Natural killer cell (primary cell): ENCODE data around the gene HTRA1. TPM values are rescaled to one million over a fixed set of nuclear protein-coding genes. Genes with fewer than 3 reads are reported as not detected.

Experiments used
- ATAC-seq, 3 donors: fragments of 150-1000 bp in 2 of 3; fragments of 200-7000 bp in 1 of 3; cut with Tn5 transposase; 1 replicate in 1 of 3; 2 replicates in 2 of 3; pipeline ENCODE4 v1.10.0; 2021; ENCODE audit warnings: mild to moderate bottlenecking in 2 of 3, moderate library complexity in 2 of 3
- DNase-seq, 2 donors: peaks; one replicate each; pipeline versions ENCODE4 v3.0.0 to v3.0.0-alpha.2; 2013 to 2021; ENCODE audit warnings: mixed read lengths in 1 of 2
- H3K27ac ChIP-seq: one replicate; pipeline ENCODE4 v1.5.1; 2013; ENCODE audit warnings: mild to moderate bottlenecking, low read length
- H3K27me3 ChIP-seq: one replicate; pipeline ENCODE4 v1.6.1; 2013; ENCODE audit warnings: low read length; ENCODE audit not compliant: control insufficient read depth, insufficient read depth
- H3K36me3 ChIP-seq: one replicate; pipeline ENCODE4 v1.6.1; 2013; ENCODE audit warnings: low read length; ENCODE audit not compliant: control insufficient read depth, insufficient read depth
- H3K4me1 ChIP-seq: one replicate; pipeline ENCODE4 v1.6.1; 2013; ENCODE audit warnings: low read length; ENCODE audit not compliant: control insufficient read depth, insufficient read depth
- H3K4me3 ChIP-seq: one replicate; pipeline ENCODE4 v1.5.1; 2013; ENCODE audit warnings: low read length
- H3K9me3 ChIP-seq: one replicate; pipeline ENCODE4 v1.6.1; 2013; ENCODE audit warnings: low read length; ENCODE audit not compliant: control insufficient read depth, insufficient read depth
- H3K27ac Mint-ChIP-seq, 2 donors: one replicate each; pipeline ENCODE4 v1.8.0; 2022; ENCODE audit warnings: mild to moderate bottlenecking in 2 of 2, mixed read lengths in 2 of 2, moderate library complexity in 1 of 2
- H3K27me3 Mint-ChIP-seq, 2 donors: one replicate each; pipeline ENCODE4 v1.8.0; 2022; ENCODE audit warnings: low read depth in 2 of 2, mixed read lengths in 2 of 2
- H3K36me3 Mint-ChIP-seq: one replicate; pipeline ENCODE4 v1.8.0; 2022; ENCODE audit warnings: mixed read lengths
- H3K4me1 Mint-ChIP-seq, 2 donors: one replicate each; pipeline ENCODE4 v1.8.0; 2022; ENCODE audit warnings: mixed read lengths in 2 of 2
- H3K4me3 Mint-ChIP-seq: one replicate; pipeline ENCODE4 v1.8.0; 2022; ENCODE audit warnings: mild to moderate bottlenecking, moderate library complexity, mixed read lengths
- H3K9me3 Mint-ChIP-seq, 2 donors: one replicate each; pipeline ENCODE4 v1.8.0; 2022; ENCODE audit warnings: mixed read lengths in 2 of 2
- WGBS: methylation state at CpG from one replicate; pipeline ENCODE4 v1.1.7; 2013; ENCODE audit warnings: missing lambda C conversion rate; ENCODE audit not compliant: insufficient coverage; 5-methylcytosine and 5-hydroxymethylcytosine counted together
- intact Hi-C: fragments of 100-400 bp; cut with micrococcal nuclease; formaldehyde crosslinking; loops from one replicate; pipeline ENCODE4 v1.14.2; 2022
- total RNA-seq, 4 donors: library from RNA; stranded (reverse); fragments of 120-200 nt in 1 of 4; gene quantifications; one replicate each; pipeline versions ENCODE4 v1.2.3 to v1.2.4, GENCODE V29; 2013 to 2022
- TF ChIP-seq, protein P1 (sequence below): fragments of 200-600 bp; IDR thresholded peaks from one replicate; pipeline ENCODE4 v1.8.0; 2022; ENCODE audit warnings: antibody characterized with exemption

The HTRA1 gene
- total RNA-seq, 3 donors from 2014 or later (not counting 1 experiment from before 2014, with no cell fraction given): not detected

- no peaks in the 10 kb centered on the region for H3K9me3 ChIP-seq
- no peak overlapping the region for H3K27ac ChIP-seq
- Mint-ChIP-seq H3K4me1 (peaks cover 0 to 4% of the 10 kb centered on the region in 2 donors), H3K36me3 (no peaks in the 10 kb centered on the region), H3K9me3 (no peaks in the 10 kb centered on the region), H3K27me3 (peaks cover 8 to 27% of the 10 kb centered on the region in 2 donors), H3K4me3 (no peak overlapping the region), H3K27ac (no peak overlapping the region)
- WGBS: 90% methylated on average over 14 of the region's 14 CpGs
- H3K4me1 ChIP-seq: peaks cover 9% of the 10 kb centered on the region
- no peak for DNase-seq
- intact Hi-C loops: no loop called here
- no peaks in the 10 kb centered on the region for H3K27me3 ChIP-seq
- ATAC-seq: peak in 1 of 3 donors; percentile 12
- H3K4me3 ChIP-seq: no peak overlapping the region
- TF ChIP-seq, protein P1, sequence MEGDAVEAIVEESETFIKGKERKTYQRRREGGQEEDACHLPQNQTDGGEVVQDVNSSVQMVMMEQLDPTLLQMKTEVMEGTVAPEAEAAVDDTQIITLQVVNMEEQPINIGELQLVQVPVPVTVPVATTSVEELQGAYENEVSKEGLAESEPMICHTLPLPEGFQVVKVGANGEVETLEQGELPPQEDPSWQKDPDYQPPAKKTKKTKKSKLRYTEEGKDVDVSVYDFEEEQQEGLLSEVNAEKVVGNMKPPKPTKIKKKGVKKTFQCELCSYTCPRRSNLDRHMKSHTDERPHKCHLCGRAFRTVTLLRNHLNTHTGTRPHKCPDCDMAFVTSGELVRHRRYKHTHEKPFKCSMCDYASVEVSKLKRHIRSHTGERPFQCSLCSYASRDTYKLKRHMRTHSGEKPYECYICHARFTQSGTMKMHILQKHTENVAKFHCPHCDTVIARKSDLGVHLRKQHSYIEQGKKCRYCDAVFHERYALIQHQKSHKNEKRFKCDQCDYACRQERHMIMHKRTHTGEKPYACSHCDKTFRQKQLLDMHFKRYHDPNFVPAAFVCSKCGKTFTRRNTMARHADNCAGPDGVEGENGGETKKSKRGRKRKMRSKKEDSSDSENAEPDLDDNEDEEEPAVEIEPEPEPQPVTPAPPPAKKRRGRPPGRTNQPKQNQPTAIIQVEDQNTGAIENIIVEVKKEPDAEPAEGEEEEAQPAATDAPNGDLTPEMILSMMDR: no peak
- H3K36me3 ChIP-seq: no peaks in the 10 kb centered on the region
Observed at GRCh38 chr10:122494833-122495232, 33.5 kb downstream of the HTRA1 start.

DNA sequence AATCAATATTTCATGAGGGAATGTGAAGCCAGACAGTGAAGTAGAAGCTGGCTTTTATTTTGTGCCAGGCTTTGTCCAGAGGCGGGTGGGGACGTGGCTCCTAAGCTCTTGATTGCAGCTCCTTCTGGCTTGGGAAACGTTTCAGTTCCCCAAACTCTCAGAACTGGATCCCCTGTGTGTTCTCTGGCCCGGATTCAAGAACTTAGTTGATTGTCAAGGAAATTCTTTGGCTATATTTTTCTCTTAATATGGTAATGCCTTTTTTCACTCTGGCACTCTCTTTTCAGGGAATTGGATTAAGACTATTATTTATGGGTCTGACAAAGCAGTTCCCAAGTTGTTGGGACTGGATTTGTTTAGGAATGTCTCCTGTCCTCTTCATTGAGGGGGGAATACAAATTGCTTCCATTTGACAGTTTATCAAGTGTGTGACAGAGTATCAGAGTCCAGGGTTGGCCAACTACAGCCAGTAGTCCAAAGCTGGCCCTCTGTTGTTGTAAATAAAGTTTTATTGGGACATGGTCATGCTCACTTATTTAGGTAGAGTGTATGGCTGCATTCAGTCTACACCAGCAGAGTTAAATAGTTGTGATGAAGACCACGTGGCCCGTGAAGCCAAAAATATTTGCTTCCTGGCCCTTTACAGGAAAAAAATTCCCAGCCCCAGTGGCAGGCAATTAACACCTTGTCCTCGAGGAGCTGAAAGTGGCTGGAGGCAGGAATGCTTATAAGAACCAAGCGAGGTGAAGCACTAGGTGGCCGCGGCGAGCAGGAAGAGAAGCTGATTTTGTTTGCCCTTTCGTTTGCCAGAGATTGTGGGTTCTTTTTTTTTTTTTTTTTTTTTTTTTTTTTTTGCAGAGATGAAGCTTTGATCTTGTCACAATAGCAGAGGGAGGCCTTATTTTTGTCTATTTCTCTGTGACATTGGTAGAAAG is 34.3 kb downstream of the HTRA1 start:
- H3K36me3 Mint-ChIP-seq: no peaks in the 10 kb centered on the region
- H3K27ac Mint-ChIP-seq: no peak overlapping the region
- no peaks in the 10 kb centered on the region for H3K9me3 Mint-ChIP-seq
- intact Hi-C loops: no loop called here
- Histone ChIP-seq H3K9me3 (no peaks in the 10 kb centered on the region), H3K4me1 (peaks cover 9% of the 10 kb centered on the region), H3K27ac (no peak overlapping the region), H3K4me3 (no peak overlapping the region), H3K36me3 (no peaks in the 10 kb centered on the region), H3K27me3 (no peaks in the 10 kb centered on the region)
- no peak for ATAC-seq
- peak in 1 of 2 donors; percentile 52 for DNase-seq
- no peak overlapping the region for H3K4me3 Mint-ChIP-seq
- H3K4me1 Mint-ChIP-seq: peaks cover 0 to 4% of the 10 kb centered on the region in 2 donors
- TF ChIP-seq, protein P1: no peak
- WGBS: 55% methylated on average over 12 of the region's 12 CpGs
- H3K27me3 Mint-ChIP-seq: peaks cover 6 to 25% of the 10 kb centered on the region in 2 donors

- Histone ChIP-seq H3K9me3 (no peaks in the 10 kb centered on the region), H3K36me3 (no peaks in the 10 kb centered on the region), H3K27ac (no peak overlapping the region), H3K4me1 (no peaks in the 10 kb centered on the region), H3K27me3 (no peaks in the 10 kb centered on the region), H3K4me3 (no peak overlapping the region)
- Mint-ChIP-seq H3K4me1 (peaks cover 0 to 4% of the 10 kb centered on the region in 2 donors), H3K9me3 (no peaks in the 10 kb centered on the region), H3K4me3 (no peak overlapping the region), H3K27ac (no peak overlapping the region), H3K27me3 (peaks cover 5 to 20% of the 10 kb centered on the region in 2 donors), H3K36me3 (no peaks in the 10 kb centered on the region)
- intact Hi-C loops: no loop called here
- DNase-seq: no peak
- WGBS: 97% methylated on average over 2 of the region's 2 CpGs
- TF ChIP-seq, protein P1: no peak
- ATAC-seq: no peak
Observed at GRCh38 chr10:122497241-122497640, 35.9 kb downstream of the HTRA1 start.
